ENCODE data around the gene TINCR. TPM values are rescaled to one million over a fixed set of nuclear protein-coding genes. Genes with fewer than 3 reads are reported as not detected.
"Not testable (repeated sequence)": the region's sequence is repeated elsewhere in the genome, so short reads cannot be mapped to it uniquely, and the experiment has no call there.

Gene TINCR
- total RNA-seq, 1 experiment from 2014 or later, result 0.85 TPM

- POLR2A ChIA-PET, result no interaction called here
- no peaks in the 10 kb centered on the region for H3K4me1 Mint-ChIP-seq
Measured at GRCh38 chr19:5609881-5610448, 42.2 kb upstream of the TINCR start.

GRCh38 chr19:5608766-5609165 lies 41.0 kb upstream of the TINCR start:
- DNase-seq (ENCODE audit: low spot score); POLR2A ChIA-PET; H3K9me3 Mint-ChIP-seq; H3K27me3 Mint-ChIP-seq (ENCODE audit: low read depth); H3K4me1 Mint-ChIP-seq; ATAC-seq; CTCF ChIA-PET; H3K4me3 Mint-ChIP-seq; H3K27ac Mint-ChIP-seq: not testable (repeated sequence)
- H3K36me3 Mint-ChIP-seq, result peaks cover 82% of the 10 kb centered on the region

More at GRCh38 chr19:5609881-5610448, 42.2 kb upstream of the TINCR start:
- no peaks in the 10 kb centered on the region for H3K9me3 Mint-ChIP-seq
- ATAC-seq (no peak), DNase-seq (ENCODE audit: low spot score) (no peak)
- no peak overlapping the region for H3K4me3 Mint-ChIP-seq
- peaks cover 81% of the 10 kb centered on the region for H3K36me3 Mint-ChIP-seq
- CTCF ChIA-PET, result no interaction called here
- TF ChIP-seq MXD4 (CRISPR knock-in tag; IDR thresholded peaks at IDR 0.05; ENCODE audit: borderline replicate concordance), result no peak
- no peak for TF ChIP-seq NFATC4 (CRISPR knock-in tag; IDR thresholded peaks at IDR 0.05)
- TF ChIP-seq ETV6 (CRISPR knock-in tag; IDR thresholded peaks at IDR 0.05), result no peak
- no peak for TF ChIP-seq CBFB (CRISPR knock-in tag; IDR thresholded peaks at IDR 0.05; ENCODE audit: low read depth)
- no peak for TF ChIP-seq FOXK1 (CRISPR knock-in tag; IDR thresholded peaks at IDR 0.05)
- no peak overlapping the region for H3K27ac Mint-ChIP-seq
- no peaks in the 10 kb centered on the region for H3K27me3 Mint-ChIP-seq (ENCODE audit: low read depth)

- ATAC-seq (no peak), DNase-seq (ENCODE audit: low spot score) (no peak)
- H3K9me3 Mint-ChIP-seq, result no peaks in the 10 kb centered on the region
- TF ChIP-seq ZNF423 (CRISPR knock-in tag; IDR thresholded peaks at IDR 0.05) (no peak), NFYB (CRISPR knock-in tag; conservative IDR thresholded peaks at IDR 0.05; ENCODE audit: low read depth) (no peak), MAX (CRISPR knock-in tag; IDR thresholded peaks at IDR 0.05) (no peak), ARID4B (CRISPR knock-in tag; IDR thresholded peaks at IDR 0.05; ENCODE audit: borderline replicate concordance) (no peak), ZNF317 (CRISPR knock-in tag; IDR thresholded peaks at IDR 0.05; ENCODE audit: borderline replicate concordance, low read depth) (no peak), SP1 (CRISPR knock-in tag; conservative IDR thresholded peaks at IDR 0.05) (no peak), TCF7 (CRISPR knock-in tag; IDR thresholded peaks at IDR 0.05; ENCODE audit: low read depth) (no peak)
- no peak overlapping the region for H3K27ac Mint-ChIP-seq
- POLR2A ChIA-PET, result no interaction called here
- H3K27me3 Mint-ChIP-seq (ENCODE audit: low read depth), result no peaks in the 10 kb centered on the region
- H3K4me3 Mint-ChIP-seq, result no peak overlapping the region
- CTCF ChIA-PET, result no interaction called here
- no peaks in the 10 kb centered on the region for H3K4me1 Mint-ChIP-seq
- H3K36me3 Mint-ChIP-seq, result peaks cover 82% of the 10 kb centered on the region
Measured at GRCh38 chr19:5608291-5608690, 40.5 kb upstream of the TINCR start.

- no peaks in the 10 kb centered on the region for H3K9me3 Mint-ChIP-seq
- ATAC-seq (no peak), DNase-seq (ENCODE audit: low spot score) (no peak)
- H3K4me1 Mint-ChIP-seq, result no peaks in the 10 kb centered on the region
- no peak overlapping the region for H3K4me3 Mint-ChIP-seq
- ChIA-PET POLR2A (no interaction called here), CTCF (no interaction called here)
- peaks cover 78% of the 10 kb centered on the region for H3K36me3 Mint-ChIP-seq
- no peak for TF ChIP-seq MAX (CRISPR knock-in tag; IDR thresholded peaks at IDR 0.05)
- no peak for TF ChIP-seq ZMAT4 (CRISPR knock-in tag; IDR thresholded peaks at IDR 0.05)
- no peak for TF ChIP-seq USF1 (CRISPR knock-in tag; IDR thresholded peaks at IDR 0.05)
- TF ChIP-seq TEAD4 (CRISPR knock-in tag; IDR thresholded peaks at IDR 0.05), result no peak
- no peak for TF ChIP-seq ZNF138 (CRISPR knock-in tag; conservative IDR thresholded peaks at IDR 0.05)
- TF ChIP-seq FOXJ3 (CRISPR knock-in tag; IDR thresholded peaks at IDR 0.05; ENCODE audit: borderline replicate concordance), result no peak
- no peak for TF ChIP-seq GABPB1 (CRISPR knock-in tag; IDR thresholded peaks at IDR 0.05)
- TF ChIP-seq CDX4 (CRISPR knock-in tag; IDR thresholded peaks at IDR 0.05; ENCODE audit: borderline replicate concordance), result no peak
- H3K27ac Mint-ChIP-seq, result no peak overlapping the region
- H3K27me3 Mint-ChIP-seq (ENCODE audit: low read depth), result no peaks in the 10 kb centered on the region
Measured at GRCh38 chr19:5607318-5608275, 39.8 kb upstream of the TINCR start.

All from WTC11 (cell line).